Measurements from ENCODE around the gene CHD2.
"Not testable (repeated sequence)": the region's sequence is repeated elsewhere in the genome, so short reads cannot be mapped to it uniquely, and the experiment has no call there.

The CHD2 gene

GRCh38 chr15:93052090-93052879 is 152.2 kb downstream of the CHD2 start:
- DNase-seq = peak; percentile 74

- DNase-seq = no peak
Measured at GRCh38 chr15:93055211-93055610, 155.1 kb downstream of the CHD2 start.

- no peak for DNase-seq
Measured at GRCh38 chr15:93056836-93057235, 156.7 kb downstream of the CHD2 start.

GRCh38 chr15:93057618-93058017 is 157.5 kb downstream of the CHD2 start:
- no peak for DNase-seq

GRCh38 chr15:93058128-93058527 is 158.0 kb downstream of the CHD2 start:
- DNase-seq = no peak

GRCh38 chr15:93058904-93059427 is 158.8 kb downstream of the CHD2 start:
- DNase-seq = no peak

- no peak for DNase-seq
Measured at GRCh38 chr15:93059442-93059841, 159.3 kb downstream of the CHD2 start.

- no peak for DNase-seq
Measured at GRCh38 chr15:93060336-93061248, 160.5 kb downstream of the CHD2 start.

GRCh38 chr15:93062628-93063261 is 162.6 kb downstream of the CHD2 start:
- DNase-seq = not testable (repeated sequence)

GRCh38 chr15:93063262-93063671 is 163.1 kb downstream of the CHD2 start:
- DNase-seq = no peak

GRCh38 chr15:93063796-93064690 is 163.9 kb downstream of the CHD2 start:
- peak; percentile 56 for DNase-seq

GRCh38 chr15:93065641-93066045 is 165.5 kb downstream of the CHD2 start:
- no peak for DNase-seq

GRCh38 chr15:93066224-93066681 is 166.1 kb downstream of the CHD2 start:
- DNase-seq = no peak

- DNase-seq = no peak
Measured at GRCh38 chr15:93066834-93067648, 166.9 kb downstream of the CHD2 start.

- DNase-seq = no peak
Measured at GRCh38 chr15:93067649-93068085, 167.5 kb downstream of the CHD2 start.

- no peak for DNase-seq
Measured at GRCh38 chr15:93068581-93069199, 168.6 kb downstream of the CHD2 start.

- DNase-seq = peak; percentile 42
Measured at GRCh38 chr15:93070132-93070531, 170.0 kb downstream of the CHD2 start.

GRCh38 chr15:93070551-93071296 is 170.6 kb downstream of the CHD2 start:
- DNase-seq = no peak

- DNase-seq = no peak
Measured at GRCh38 chr15:93071469-93071936, 171.4 kb downstream of the CHD2 start.

GRCh38 chr15:93072011-93072410 is 171.9 kb downstream of the CHD2 start:
- DNase-seq = no peak

Data from RPMI8226 (cell line).